KBM-7 (cell line): ENCODE results near the gene DRAXIN.

Experiments used
- DNase-seq: peaks from one replicate; pipeline ENCODE4 v3.0.0-alpha.2; 2015
- in situ Hi-C: fragments of 300-500 bp; cut with MboI; formaldehyde crosslinking; loops from 2 replicates; pipeline ENCODE4 v1.14.3; 2020; ENCODE audit warnings: low sequenced_read_pairs, low pct_unique_long_range_greater_than_20kb, mixed read lengths

DRAXIN gene

GRCh38 chr1:11703357-11704193 lies 12.1 kb downstream of the DRAXIN start:
- DNase-seq, result no peak
- in situ Hi-C loops, result no loop called here

DNA sequence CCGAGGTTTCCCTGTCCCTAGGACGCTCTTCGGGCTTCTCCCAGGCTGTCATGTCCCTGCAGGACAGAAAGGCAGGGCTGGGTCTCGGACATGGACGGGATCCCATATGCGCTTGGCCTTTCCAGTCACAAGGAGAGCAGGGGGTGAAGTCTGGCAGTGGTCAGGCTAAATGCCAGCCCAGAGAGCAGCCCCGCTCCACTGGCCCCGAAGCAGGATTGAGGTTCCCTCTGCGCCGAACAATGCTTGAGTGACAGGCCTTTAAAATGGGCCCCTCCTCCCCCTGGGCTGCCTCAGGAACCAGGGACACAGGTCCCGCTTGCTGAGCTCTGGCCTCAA lies 12.7 kb downstream of the DRAXIN start:
- in situ Hi-C loops, result no loop called here
- DNase-seq, result no peak

DNA sequence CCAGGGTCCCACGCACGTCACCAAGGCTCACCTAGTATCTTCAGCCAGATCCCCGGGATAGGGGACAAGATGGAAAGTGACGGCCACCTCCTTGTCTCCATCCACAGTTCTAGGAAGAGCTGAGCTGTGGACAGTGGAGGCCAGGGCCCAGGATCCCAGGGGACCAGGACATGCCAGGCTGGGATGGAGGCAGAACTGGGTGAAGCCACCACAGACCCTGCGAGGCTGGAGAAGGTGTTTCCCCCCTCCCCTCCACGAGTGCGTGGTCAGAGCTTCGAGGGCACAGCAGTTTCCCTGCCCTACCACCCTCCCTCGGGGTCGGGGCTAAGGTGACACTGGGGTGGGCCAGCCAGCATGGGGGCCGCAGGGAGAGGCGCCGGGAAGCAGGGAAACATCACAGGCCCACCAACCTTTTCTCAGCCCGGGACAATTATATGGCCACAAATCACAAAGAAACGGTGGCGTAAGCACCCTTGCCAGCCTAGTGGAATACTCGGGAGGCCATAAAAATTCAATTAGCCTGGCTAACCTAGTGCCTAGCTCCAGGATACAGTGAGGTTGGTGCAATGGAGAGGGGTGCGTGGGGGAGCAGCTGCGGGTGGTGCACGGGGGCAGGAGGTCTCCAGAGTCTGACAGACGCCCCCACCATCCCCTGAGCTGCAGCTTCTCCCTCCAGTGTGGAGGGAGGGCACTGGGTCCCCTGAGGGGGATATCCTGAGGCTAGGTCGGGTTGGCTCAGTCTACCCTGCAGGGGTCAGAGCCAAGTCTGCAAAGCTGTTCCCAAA lies 13.4 kb downstream of the DRAXIN start:
- DNase-seq, result no peak
- in situ Hi-C loops, result no loop called here

DNA sequence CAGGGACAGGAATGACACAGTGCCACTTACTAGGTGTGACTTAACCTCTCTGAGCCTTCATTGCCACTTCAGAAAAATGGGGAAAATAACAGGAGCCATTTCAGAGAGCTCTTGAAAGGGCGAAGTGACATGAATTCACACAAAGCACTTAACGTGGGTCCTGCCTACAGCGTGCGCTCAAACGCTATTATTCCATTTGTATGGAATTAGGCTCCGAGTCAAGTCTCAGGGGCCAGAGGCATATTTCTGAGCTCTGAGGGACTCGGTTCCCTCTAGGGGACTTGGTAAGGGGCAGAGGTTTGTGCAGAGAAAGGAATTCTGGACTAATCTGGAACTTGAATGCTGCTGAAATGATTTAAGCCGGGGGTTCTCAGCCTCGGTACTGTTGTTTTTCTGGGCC lies 14.1 kb downstream of the DRAXIN start:
- no peak for DNase-seq
- in situ Hi-C loops, result no loop called here

DNA sequence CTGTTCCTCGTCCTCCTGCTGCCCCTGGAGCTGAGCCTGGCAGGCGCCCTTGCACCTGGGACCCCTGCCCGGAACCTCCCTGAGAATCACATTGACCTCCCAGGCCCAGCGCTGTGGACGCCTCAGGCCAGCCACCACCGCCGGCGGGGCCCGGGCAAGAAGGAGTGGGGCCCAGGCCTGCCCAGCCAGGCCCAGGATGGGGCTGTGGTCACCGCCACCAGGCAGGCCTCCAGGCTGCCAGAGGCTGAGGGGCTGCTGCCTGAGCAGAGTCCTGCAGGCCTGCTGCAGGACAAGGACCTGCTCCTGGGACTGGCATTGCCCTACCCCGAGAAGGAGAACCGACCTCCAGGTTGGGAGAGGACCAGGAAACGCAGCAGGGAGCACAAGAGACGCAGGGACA lies 14.8 kb downstream of the DRAXIN start:
- in situ Hi-C loops, result no loop called here
- no peak for DNase-seq

- DNase-seq, result no peak
- in situ Hi-C loops, result no loop called here
Measured at GRCh38 chr1:11707621-11708276, 16.2 kb downstream of the DRAXIN start.

DNA sequence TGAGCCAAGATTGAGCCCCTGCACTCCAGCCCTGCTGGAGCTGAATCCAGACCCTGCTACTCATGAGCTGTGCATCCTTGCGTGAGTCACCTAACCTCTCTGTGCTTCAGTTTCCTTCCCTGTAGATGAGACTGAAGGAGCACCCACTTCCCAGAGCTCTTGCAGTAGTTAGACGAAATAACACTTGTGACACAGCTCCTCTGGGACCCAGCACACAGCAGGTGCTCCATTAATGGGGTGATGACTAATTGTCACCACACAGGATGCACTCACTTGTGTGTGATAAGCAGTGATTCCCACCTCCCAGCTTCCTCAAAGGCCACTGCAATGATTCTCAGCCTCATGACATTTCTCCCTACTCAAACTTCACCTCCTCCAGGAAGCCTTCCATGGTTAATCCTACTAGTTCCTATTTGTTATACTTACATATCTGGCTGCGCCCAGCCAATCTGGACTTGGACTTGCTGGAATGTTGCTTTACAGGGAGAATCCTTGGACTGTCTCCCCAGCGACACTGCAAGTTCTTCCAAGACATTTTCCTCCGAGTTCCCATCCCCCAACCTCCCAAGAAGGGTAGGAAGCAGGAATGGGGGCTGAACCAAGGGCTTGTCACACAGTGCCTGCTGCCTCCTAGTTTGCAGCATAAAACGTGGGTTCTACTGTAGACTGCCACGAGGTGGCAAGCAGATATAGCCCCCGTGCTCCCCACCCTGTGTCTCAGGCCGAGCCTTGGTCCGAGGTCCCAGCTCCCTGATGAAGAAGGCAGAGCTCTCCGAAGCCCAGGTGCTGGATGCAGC lies 17.2 kb downstream of the DRAXIN start:
- DNase-seq, result no peak
- in situ Hi-C loops, result no loop called here

GRCh38 chr1:11711490-11711889 lies 20.0 kb downstream of the DRAXIN start:
- in situ Hi-C loops, result no loop called here
- no peak for DNase-seq

DNA sequence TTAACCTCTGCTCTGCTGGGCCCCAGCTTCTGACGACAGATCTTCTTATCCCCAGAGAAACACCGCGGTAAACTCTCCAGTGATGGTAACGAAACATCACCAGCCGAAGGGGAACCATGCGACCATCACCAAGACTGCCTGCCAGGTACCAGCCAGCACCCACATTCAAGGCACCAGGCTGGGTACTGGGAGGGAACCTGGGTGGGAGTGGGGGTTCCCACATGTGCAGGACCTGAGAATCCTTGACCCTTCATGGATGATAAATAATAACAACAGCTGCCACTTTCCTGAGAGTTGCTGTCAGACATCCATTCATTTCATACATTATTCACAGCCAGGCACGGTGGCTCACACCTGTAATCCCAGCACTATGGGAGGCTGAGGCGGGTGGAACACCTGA lies 20.8 kb downstream of the DRAXIN start:
- no peak for DNase-seq
- in situ Hi-C loops, result no loop called here

DNA sequence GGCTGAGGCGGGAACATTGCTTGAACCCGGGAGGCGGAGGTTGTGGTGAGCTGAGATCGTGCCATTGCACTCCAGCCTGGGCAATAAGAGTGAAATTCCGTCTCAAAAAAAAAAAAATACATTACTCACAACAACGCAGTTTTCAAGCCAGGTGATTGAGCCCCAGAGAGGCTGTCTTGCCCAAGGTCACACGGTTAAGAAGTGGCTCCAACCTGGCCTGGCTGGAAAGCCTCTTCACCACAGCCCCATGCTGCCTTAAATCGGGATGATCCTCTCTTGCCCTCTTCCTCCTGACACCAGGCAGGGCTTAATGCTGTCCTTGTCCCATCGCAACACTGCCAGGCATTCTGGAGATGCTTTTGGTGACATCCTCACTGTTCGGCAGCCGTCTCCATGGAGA lies 21.6 kb downstream of the DRAXIN start:
- in situ Hi-C loops, result no loop called here
- DNase-seq, result no peak

- no peak for DNase-seq
- in situ Hi-C loops, result no loop called here
Measured at GRCh38 chr1:11714831-11715575, 23.5 kb downstream of the DRAXIN start.

DNA sequence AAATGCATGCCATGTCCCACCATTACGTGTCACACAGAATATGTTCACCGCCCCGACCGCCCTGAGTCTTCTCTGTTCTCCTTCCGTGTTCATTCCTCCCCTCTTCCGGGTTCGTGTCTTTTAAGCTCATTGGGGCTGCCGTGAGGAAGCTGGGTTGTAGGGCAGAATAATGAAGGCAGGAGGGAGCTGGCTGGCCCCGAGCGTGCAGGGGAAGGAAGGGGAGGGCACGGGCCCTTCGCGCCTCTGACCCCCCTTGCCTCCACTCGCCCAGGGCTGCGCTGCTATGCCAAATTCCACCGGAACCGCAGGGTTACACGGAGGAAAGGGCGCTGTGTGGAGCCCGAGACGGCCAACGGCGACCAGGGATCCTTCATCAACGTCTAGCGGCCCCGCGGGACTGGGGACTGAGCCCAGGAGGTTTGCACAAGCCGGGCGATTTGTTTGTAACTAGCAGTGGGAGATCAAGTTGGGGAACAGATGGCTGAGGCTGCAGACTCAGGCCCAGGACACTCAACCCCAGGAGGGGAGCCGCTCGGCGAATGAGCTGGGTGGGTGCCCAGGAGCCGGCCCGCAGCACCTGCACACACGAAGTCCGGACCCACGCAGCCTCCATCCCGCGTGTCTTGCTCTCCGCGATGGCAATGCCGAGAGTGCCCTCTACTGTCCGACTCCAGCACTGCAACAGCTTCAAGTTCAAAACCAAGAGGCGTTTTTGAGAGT lies 28.0 kb downstream of the DRAXIN start:
- in situ Hi-C loops, result no loop called here

DNA sequence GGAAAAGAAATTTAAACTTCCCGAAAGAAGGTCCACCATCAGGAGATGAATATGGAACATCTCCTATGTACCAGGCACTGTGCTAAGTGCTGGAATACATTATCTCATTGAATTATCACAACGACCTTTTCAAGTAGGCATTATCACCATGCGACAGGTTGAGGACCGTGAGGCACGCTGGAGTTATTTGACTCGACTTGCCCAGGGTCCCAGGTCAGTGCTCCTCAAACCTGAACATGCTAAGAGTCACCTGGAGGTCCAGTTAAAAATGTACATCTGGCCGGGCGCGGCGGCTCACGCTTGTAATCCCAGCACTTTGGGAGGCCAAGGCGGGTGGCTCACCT lies 28.5 kb downstream of the DRAXIN start:
- DNase-seq, result no peak
- in situ Hi-C loops, result no loop called here

More for the DNA sequence above, 28.0 kb downstream of the DRAXIN start:
- peak; percentile 70 for DNase-seq

- no peak for DNase-seq
- in situ Hi-C loops, result no loop called here
Measured at GRCh38 chr1:11720525-11720924, 29.0 kb downstream of the DRAXIN start.

DNA sequence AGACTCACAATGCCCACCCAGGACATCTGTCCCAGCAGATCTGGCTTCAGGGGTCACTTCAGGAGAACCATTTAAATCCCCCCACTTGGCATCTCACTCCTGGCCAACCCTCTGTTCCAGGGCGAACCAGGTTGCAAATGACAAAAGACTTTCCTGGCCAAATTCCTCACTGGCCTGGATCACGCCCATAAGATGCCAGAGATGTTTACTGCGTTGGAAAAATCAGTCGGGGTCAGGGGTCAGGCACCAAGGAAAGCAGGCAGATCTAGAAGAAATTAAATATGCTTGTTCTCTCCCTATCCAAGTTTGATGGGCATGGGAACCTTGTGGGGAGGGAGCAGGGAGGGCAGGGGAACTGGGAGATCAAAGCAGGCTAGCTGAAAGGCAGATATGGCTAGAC lies 29.8 kb downstream of the DRAXIN start:
- in situ Hi-C loops, result no loop called here

DNA sequence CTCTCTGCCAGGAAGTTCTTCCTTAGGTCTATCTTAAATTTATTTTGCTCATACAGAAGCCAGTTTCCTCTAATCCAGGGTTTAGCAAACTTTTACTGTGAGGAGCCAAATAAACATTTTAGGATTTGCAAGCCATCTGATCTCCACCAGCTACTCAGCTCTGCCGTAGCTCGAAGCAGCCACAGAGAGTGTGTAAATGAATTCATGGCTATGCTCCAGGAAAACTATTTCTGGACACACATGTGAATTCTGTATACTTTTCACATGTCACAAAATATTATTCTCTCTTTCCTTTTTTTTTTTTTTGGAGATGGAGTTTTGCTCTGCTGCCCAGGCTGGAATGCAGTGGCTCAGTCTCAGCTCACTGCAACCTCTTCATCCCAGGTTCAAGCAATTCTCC lies 31.0 kb downstream of the DRAXIN start:
- in situ Hi-C loops, result no loop called here
- DNase-seq, result no peak

More for the DNA sequence above, 29.8 kb downstream of the DRAXIN start:
- no peak for DNase-seq

DNA sequence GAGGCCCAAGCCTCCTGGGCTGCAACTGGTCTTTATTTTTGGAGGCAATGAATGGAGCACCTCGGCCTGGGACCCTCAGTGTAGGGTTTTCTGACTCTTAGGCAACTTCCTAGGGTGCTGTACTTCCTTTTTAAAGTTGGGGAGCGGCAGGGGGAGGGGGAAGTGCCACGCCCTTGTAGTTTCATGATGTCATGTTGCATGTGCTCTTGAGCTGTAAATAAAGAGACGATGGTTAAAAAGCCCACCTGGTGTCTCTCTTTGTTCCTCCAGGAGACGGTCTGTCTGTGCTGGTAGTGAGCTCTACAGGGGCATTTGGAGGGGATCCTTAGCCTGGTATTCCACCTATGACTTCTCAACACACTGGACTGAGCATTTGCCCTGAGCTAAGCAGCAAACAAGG lies 34.1 kb downstream of the DRAXIN start:
- no peak for DNase-seq

GRCh38 chr1:11727119-11727518 lies 35.6 kb downstream of the DRAXIN start:
- in situ Hi-C loops, result loop anchor here (25.0 kb wide), 1 partner anchor 690 kb away; the partner anchor contains the start of gene MASP2
- no peak for DNase-seq

More for the DNA sequence above, 34.1 kb downstream of the DRAXIN start:
- in situ Hi-C loops, result loop anchor here (25.0 kb wide), 1 partner anchor 688 kb away; the partner anchor contains the start of gene MASP2
